NOMO-1 treated with DMSO at 0.1 percent for 48 hours (cell line): ENCODE results near the gene LCMT1.
A peak's percentile ranks its signal among the peaks of the same experiment; 100 is the strongest.

Experiments
- DNase-seq: peaks from one replicate; lab custom pipeline; 2025; ENCODE audit not compliant: unreplicated experiment; lab: John Stamatoyannopoulos, UW

LCMT1 gene

DNA sequence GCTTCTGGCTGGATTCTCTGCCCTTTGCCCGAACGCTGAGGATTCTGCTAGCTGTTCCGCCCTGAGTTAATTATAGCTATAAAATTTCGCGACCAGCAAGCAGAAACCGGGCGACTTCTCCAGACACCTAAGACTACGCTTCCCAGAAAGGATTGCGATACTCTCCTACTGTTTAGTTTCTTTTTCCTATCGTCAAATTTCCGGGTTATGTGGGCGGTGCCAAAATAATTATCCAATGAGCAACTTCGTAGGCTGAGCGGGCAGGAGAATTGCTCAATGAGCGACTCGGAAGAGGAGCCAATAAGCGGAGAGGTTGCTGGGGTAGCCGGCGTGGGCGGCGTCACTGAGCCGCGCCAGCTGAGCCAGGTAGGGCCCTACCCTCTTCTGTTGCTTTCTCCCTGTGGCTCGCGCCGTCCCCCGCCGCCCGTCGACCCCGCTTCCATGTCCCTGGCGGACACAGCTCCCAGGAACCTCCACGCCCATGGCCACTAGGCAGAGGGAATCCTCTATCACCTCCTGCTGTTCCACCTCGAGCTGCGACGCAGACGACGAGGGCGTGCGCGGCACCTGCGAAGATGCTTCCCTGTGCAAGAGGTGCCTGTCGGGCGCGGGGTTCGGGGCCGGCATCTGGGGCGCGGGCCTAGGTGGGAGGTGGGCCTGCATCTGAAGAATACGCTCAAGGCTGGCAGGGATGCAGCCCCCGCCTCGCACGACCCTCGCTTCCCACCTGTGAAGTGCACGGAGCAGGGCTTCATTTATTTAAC is at the start of gene LCMT1:
TSS of gene LCMT1 (plus strand) at position 340 of the 764 bp plus-strand sequence. CDS start at position 482, 142 bp downstream.
- peak; percentile 100 for DNase-seq

DNA sequence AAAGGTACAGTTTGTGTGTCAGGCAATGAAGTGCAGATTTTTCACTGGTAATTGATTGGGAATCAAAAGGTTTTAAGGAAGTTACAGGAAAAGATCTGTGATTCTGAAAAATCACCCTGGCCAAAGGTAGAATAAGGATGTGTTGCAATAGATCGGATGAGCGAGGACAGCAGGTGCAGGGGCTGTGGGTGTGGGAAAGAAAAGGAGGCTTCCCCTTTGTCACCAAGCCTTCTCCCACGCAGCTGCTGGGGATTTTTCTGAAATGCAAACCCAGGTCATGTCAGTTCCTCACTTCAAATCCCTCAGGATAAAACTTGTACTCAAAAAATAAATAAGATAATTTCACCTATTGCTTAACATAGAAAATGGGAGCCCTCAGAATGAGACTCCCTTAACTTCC is 48.4 kb upstream of the LCMT1 start:
- DNase-seq: peak; percentile 23

DNA sequence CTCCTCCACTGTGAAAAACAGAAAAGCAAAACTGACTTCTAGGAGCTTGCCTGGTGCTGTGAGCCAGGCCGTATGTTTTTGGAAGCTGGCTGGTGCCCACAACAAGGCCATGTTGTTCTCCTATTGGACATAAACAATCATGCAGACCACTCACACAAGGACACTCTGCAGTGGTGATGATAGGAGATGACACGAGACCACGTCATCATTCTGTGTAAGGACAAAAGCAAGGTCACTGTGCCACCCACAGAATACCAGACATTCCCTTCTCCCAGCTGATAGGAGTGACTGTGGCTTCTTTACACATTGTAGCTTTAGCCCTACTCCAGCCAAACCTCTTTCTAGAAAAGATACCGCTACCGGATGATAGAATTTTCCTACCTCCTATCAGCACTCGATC is 47.7 kb upstream of the LCMT1 start:
- DNase-seq: no peak

DNA sequence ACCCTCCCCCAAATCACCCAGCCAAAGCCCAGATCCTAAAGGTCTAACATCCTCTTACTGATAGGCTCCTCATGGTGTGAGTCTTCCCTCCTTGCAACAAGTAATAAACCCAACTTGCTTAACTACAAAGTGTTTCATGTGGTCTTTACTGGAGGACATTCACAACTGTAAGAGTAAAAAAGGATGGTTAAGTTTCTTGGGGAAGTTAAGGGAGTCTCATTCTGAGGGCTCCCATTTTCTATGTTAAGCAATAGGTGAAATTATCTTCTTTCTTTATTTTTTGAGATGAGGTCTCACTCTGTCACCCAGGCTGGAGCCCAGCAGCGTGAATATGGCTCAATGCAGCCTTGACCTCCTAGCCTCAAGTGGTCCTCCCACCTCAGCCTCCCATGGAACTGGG is 47.3 kb upstream of the LCMT1 start:
- peak; percentile 28 for DNase-seq

DNA sequence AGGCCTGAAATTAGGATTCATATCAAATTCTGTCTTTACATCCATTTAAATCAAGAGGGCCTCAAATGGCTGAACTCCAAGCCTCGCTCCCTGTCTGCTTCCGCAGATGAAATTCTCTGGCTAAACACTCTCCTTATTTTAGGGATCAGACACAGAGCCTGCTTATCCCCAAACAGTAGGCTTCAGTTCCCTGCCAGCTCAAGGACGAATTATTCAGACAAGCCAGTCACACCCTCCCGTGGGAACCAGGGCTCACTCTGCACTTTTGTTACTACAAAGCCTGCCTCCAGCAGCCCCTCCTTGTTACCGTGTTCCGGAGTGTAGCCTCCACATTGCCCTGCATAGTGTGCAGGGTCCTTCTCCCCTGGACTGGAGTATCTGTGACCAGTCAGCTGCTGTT is 46.6 kb upstream of the LCMT1 start:
- DNase-seq: no peak

GRCh38 chr16:25065899-25066298 is 45.6 kb upstream of the LCMT1 start:
- DNase-seq: no peak

- no peak for DNase-seq
These were observed 45.2 kb upstream of the LCMT1 start for GRCh38 chr16:25066426-25066746.

DNA sequence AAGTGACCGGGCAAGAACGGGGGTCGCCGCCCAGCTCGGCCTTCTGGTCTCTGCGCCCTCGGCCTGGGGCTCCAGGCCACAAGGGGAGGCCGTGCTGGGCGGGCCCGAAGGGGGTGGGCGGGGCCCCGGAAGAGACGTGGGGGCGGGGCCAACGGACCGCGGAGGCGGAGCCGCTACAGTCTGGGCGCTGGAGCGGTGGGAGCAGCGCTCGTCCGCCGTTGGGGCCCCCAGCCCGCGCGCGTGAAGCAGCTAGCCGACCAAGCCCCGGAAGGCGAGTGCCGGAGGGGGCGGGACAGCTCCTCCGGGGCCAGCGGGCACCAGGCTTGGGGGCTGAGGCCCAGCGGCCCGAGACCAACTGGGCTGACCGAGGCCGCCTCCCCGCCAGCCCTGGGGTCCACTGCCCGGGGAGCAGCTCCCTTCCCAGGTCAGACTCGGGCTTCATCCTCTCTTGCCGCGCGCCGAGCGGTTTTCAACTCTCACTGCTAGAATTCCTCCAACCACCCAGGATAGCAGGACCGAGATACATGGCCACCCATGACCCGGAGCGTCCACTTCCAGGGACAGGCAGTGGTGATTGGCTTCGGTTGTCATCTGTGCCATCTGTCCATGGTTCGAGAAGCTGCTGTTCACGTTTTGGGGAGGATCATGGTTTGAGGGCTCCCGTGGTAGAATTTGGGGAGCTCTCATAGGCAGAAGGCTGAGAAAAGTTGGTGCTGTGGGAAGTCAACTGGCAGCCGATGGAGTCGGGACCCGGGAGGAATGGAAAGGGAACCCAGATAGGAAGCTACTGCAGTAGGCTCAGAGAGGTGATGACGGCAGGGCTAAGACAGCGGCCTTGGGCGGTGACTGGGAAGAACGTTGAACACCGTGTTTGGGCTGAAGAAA is 44.6 kb upstream of the LCMT1 start:
- DNase-seq: peak; percentile 78

DNA sequence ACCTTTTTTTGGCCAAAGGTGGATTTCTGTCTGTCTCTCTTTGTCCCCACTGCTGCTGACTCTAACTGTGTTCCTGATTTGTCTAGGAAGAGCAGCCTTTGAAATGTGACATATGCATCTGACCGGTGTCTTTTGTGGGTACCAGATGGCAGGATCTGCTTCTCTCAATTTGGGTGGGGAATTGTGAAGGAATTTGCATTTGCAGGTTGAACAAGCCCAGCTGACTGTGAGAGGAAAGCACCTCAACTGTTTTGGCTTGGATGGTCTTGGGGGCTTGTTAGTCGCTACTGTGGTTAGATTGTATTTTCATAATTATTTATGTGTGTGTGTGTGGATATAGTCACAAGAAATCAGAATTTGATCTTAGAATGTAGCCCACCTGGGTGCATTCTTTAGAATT is 37.7 kb upstream of the LCMT1 start:
- no peak for DNase-seq

GRCh38 chr16:25078386-25078978 is 33.1 kb upstream of the LCMT1 start:
- no peak for DNase-seq

GRCh38 chr16:25079637-25080378 is 31.7 kb upstream of the LCMT1 start:
- DNase-seq: no peak

- DNase-seq: no peak
These were observed 31.0 kb upstream of the LCMT1 start for GRCh38 chr16:25080420-25081131.

DNA sequence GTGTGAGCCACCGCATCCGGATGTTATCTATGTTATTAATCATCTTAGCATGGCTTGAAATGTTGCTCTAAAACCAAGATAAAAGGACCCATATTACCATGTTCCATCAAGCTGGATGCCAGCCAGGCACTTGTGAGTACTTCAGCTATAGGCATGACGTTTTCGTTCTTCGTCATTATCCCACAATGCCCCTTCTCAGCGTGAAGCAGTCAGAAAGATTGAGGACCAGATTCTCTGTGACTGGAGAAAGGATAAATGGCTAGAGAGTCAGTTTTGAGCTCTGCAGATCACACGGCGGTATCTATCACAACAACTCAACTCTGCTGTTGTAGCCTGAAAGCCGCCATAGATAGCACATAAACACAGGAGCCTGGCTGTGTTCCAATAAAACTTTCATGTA is 29.8 kb upstream of the LCMT1 start:
- DNase-seq: no peak

GRCh38 chr16:25083065-25083464 is 28.5 kb upstream of the LCMT1 start:
- DNase-seq: no peak

GRCh38 chr16:25083701-25084100 is 27.8 kb upstream of the LCMT1 start:
- DNase-seq: no peak

GRCh38 chr16:25084797-25085196 is 26.7 kb upstream of the LCMT1 start:
- DNase-seq: no peak

DNA sequence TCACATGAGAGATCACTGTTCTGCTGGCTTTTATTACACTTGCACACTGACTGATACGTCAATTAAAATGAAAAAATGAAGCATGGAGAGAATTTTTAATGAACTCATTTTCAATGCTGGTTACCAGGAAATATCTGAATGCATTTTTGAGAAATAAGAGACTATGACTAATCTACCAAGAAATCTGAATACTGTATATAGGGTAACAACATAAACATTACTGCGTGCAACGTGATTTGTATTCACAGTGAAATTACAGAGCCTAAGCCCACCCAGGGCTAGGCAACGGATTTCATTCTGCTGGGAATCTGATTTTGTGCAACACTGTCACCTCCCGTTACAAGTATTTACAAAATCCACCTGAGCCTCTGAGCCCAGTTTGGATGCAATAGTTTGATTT is 23.8 kb upstream of the LCMT1 start:
- DNase-seq: no peak

- no peak for DNase-seq
These were observed 22.2 kb upstream of the LCMT1 start for GRCh38 chr16:25089351-25089750.

DNA sequence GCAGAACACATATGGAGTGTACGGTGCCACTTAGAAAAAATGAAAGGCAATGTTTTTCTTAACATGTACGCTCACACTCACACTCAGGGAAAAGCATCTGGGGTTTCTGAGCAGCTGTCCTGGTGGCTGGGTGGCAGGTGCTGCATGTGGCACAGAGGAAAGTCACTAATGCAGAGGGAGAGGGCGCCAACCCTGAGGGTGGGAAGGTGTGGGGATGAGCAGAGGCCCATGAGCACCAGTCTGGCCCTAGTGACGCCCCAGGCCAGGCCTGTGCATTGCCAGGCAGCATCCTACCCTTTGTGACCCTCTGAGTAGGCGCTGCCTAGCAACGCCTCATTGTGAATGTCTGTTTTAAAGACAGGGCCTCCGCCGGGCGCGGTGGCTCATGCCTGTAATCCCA is 19.1 kb upstream of the LCMT1 start:
- no peak for DNase-seq

DNA sequence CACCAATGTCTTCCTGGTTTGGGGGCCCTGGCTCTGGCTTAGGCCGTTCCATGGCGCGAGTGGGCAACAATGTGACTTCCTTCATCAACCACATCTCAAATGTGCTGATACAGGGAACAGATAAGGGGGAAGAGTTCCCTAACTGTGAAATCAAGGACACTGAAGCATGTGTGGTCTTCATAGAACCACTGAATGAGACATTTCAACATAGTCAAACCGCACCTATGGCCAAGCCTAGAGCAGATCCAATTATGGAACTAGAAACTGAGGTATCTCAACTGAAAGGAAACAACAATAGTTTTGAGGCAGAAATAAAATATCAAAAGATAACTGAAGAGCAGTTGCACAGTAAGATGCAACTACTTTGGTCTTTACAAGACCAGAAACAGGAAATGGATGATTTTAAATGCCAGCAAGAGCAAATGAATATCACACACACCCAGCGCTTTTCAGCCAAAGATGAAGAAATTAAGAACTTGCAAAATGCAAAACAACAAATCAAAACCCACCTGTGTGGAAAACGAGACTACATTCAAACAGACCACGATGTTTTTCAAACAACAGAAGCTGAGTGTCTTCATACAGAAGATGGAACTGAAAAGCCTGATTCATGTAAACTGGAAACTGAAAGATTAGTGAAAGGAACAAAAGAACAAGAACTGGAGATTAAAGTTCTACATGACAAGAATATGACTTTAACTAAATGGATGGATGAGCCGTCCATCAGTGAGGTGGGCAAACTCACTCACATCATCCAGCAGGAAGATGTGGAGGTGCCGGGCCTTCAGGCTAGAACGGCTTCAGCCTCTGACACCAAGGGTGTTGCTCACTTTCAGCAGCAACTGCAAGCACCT is 18.1 kb upstream of the LCMT1 start:
- DNase-seq: peak; percentile 95
